K562 (cell line): ENCODE data around the gene TBATA. TPM values are rescaled to one million over a fixed set of nuclear protein-coding genes. Genes with fewer than 3 reads are reported as not detected.

Source experiments
- BRD4 ChIP-seq: fragments of 200-600 bp; sonication (generic); IDR thresholded peaks from 2 replicates; pipeline ENCODE4 v1.6.1; 2017; ENCODE audit warnings: inconsistent platforms
- ZNF655 ChIP-seq: fragments of 250-450 bp; sonication (Bioruptor Pico); IDR thresholded peaks from 2 replicates; pipeline ENCODE4 v1.5.0; 2021
- polyA plus RNA-seq, 8 experiments: library from polyadenylated mRNA; depleted of rRNA in 4 of 8; stranded (reverse) in 5 of 8; unstranded in 3 of 8; fragments of >200 nt; fragmentation: Nextera tagmentation in 2 of 8; fragmentation: Illumina TruSeq in 1 of 8; extraction: Ambion mirVana in 2 of 8; extraction: Trizol in 1 of 8; gene quantifications; 2 replicates each; pipeline versions ENCODE4 v1.2.1 to v1.2.3, GENCODE V29; 2011 to 2014; ENCODE audit warnings: inconsistent platforms in 1 of 8, missing spikeins in 1 of 8
- total RNA-seq, 7 experiments: library from RNA; depleted of rRNA in 6 of 7; stranded (reverse); fragments of >200 nt in 6 of 7; fragmentation: Illumina TruSeq in 2 of 7; extraction: Trizol in 2 of 7; gene quantifications; 2 replicates each; pipeline versions ENCODE4 v1.2.1 to v1.2.3, GENCODE V29; 2011 to 2021; ENCODE audit warnings: low replicate concordance in 1 of 7
- TF ChIP-seq, protein P1 (sequence below): fragments of 450-650 bp; formaldehyde crosslinking; IDR thresholded peaks from 2 replicates; pipeline ENCODE4 v1.4.0; 2020; ENCODE audit warnings: mild to moderate bottlenecking
- TF ChIP-seq, protein P2 (sequence below): fragments of 250-450 bp; sonication (Bioruptor Pico); IDR thresholded peaks from 2 replicates; pipeline ENCODE4 v1.8.0; 2022; ENCODE audit warnings: moderate library complexity, mild to moderate bottlenecking, inconsistent platforms

TBATA gene
- total and polyA plus RNA-seq, 9 of the 15 experiments (the other 6 are each of a cell fraction or from before 2014, with no cell fraction given), result not detected

DNA sequence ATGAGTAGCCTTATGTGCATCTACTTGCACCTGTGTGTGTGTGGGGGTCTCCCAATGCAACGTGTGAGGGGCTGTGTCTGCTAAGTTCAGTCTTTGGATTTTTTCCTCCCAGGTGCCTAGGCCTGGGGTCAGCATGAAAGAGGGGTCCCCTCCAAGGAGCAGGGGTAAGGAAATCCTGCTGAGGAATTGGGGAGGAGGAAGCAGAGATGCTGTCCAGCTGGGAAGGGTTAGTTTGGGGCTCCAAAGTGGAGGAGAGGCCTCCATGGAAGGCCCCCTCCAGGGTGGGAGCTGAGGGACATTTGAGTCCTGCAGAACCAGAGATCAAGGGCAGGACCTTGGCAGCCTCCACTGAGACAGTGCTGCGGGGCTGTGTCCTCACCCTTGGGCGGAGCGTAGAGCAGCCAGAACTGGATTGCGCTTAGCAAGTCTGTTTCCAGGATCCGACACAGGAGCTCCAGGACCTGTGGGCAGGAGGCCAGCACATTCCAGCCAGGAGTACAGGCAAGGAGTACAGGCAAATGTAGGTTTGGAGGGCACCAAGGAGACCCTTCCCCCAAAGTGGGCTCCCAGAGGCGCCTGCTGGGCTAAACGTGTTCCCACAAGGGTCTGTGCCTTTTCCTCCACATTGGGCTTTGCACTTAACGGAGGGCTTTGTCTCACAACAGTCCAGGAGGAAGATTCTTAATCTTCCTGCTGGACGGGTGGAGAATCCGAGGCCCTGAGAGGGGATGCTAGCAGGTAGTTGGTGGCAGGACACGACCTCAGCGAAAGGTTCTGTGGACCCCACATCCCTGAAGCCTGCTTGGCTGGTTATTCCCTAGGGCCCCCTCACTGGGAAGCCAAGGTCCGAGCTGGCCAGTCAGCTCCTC, 10.1 kb downstream of the TBATA start (continued):
- TF ChIP-seq, protein P1, sequence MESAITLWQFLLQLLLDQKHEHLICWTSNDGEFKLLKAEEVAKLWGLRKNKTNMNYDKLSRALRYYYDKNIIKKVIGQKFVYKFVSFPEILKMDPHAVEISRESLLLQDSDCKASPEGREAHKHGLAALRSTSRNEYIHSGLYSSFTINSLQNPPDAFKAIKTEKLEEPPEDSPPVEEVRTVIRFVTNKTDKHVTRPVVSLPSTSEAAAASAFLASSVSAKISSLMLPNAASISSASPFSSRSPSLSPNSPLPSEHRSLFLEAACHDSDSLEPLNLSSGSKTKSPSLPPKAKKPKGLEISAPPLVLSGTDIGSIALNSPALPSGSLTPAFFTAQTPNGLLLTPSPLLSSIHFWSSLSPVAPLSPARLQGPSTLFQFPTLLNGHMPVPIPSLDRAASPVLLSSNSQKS (CRISPR knock-in tag), result no peak
- TF ChIP-seq, protein P2, sequence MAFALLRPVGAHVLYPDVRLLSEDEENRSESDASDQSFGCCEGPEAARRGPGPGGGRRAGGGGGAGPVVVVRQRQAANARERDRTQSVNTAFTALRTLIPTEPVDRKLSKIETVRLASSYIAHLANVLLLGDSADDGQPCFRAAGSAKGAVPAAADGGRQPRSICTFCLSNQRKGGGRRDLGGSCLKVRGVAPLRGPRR (CRISPR knock-in tag), result no peak
- TF ChIP-seq BRD4, result no peak
- no peak for TF ChIP-seq ZNF655 (CRISPR knock-in tag)
